Mesodermal cell (in vitro differentiated cells): ENCODE measurements around the gene NMD3.
"Not testable (repeated sequence)": the region's sequence is repeated elsewhere in the genome, so short reads cannot be mapped to it uniquely, and the experiment has no call there.

Source experiments
- H3K27ac ChIP-seq: 2 replicates; pipeline ENCODE4 v1.7.0; 2013; ENCODE audit warnings: mild to moderate bottlenecking, low read depth, low read length, moderate library complexity; ENCODE audit not compliant: severe bottlenecking
- H3K36me3 ChIP-seq: 2 replicates; pipeline ENCODE4 v1.7.1; 2013; ENCODE audit warnings: mild to moderate bottlenecking, low read length, moderate library complexity; ENCODE audit not compliant: control insufficient read depth, insufficient read depth
- H3K4me1 ChIP-seq: one replicate; pipeline ENCODE4 v1.7.1; 2013; ENCODE audit warnings: mild to moderate bottlenecking, low read length; ENCODE audit not compliant: insufficient read depth, control insufficient read depth, poor library complexity, severe bottlenecking
- H3K4me3 ChIP-seq: 2 replicates; pipeline ENCODE4 v1.7.0; 2013; ENCODE audit warnings: low read length, control low read depth, mild to moderate bottlenecking; ENCODE audit not compliant: insufficient read depth, poor library complexity, severe bottlenecking; ENCODE audit errors: extremely low read depth
- H3K9me3 ChIP-seq: 2 replicates; pipeline ENCODE4 v1.7.1; 2013; ENCODE audit warnings: mild to moderate bottlenecking, low read length, moderate library complexity; ENCODE audit not compliant: control insufficient read depth
- WGBS, 2 experiments: methylation state at CpG; one replicate each; pipeline ENCODE4 v1.1.5; 2013; ENCODE audit warnings: missing lambda C conversion rate in 2 of 2; ENCODE audit not compliant: insufficient coverage in 2 of 2; 5-methylcytosine and 5-hydroxymethylcytosine counted together

The NMD3 gene

DNA sequence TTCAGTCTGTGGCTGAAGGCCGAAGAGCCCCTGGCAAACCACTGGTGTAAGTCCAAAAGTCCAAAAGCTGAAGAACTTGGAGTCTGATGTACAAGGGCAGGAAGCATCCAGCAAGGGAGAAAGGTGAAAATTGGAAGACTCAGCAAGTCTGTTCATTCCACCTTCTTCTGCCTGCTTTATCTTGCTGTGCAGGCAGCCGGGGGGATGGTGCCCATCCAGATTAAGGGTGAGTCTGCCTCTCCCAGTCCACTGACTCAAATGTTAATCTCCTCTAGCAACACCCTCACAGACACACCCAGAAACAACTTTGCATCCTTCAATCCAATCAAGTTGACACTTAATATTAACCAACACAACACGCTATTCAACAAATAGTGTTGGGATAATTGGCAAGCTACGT is 61.3 kb downstream of the NMD3 start:
- H3K4me1 ChIP-seq, H3K27ac ChIP-seq, H3K4me3 ChIP-seq, H3K36me3 ChIP-seq: not testable (repeated sequence)
- WGBS, 2 experiments: 92 to 100% methylated on average over 1 to 2 of the region's 4 CpGs
- H3K9me3 ChIP-seq: peaks cover 17% of the 10 kb centered on the region

DNA sequence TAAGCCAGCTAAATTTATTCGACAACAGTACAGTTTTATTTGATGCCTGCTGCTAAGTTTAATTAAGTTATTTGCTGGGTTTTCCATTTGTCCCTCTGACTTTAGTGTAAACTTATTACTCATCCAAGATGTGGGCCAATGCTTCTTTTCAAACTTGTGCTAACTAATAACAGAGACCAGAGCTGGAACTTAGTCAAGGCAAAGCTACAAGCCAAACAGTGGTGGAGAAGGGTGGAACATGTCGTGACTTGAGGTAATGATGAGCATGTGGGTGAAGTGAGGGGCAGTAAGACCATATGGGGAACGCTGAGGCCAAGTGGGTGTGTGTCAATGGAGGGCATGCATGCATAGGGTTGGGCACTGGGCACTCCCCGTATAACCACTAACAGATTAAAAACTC is 63.9 kb downstream of the NMD3 start:
- Histone ChIP-seq H3K4me3 (no peak overlapping the region), H3K27ac (no peak overlapping the region), H3K9me3 (no peaks in the 10 kb centered on the region), H3K36me3 (no peaks in the 10 kb centered on the region), H3K4me1 (no peaks in the 10 kb centered on the region)
- WGBS, 2 experiments: 100% methylated on average over 1 of the region's 4 CpGs; no CpG with 5 or more reads in 1 of the 2 experiments

DNA sequence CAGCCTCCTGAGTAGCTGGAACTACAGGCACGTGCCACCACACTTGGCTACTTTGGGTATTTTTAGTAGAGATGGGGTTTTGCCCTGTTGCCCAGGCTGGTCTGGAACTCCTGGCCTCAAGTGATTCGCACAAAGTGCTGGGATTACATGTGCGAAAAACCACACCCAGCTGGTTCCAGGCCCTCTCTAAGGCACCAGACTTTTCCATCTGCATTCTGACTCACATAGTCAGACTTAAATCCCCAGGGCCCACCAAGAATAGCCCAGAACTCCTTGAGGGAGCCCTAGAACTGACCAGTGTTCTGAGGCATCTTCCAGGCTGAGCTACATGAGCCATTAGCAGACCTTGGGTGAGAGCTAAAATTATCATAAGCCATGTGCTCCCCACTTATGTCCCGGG is 68.1 kb downstream of the NMD3 start:
- H3K4me3 ChIP-seq: no peak overlapping the region
- H3K4me1 ChIP-seq: no peaks in the 10 kb centered on the region
- no peaks in the 10 kb centered on the region for H3K36me3 ChIP-seq
- 77 to 100% methylated on average over 3 to 4 of the region's 4 CpGs for WGBS, 2 experiments
- H3K9me3 ChIP-seq: no peaks in the 10 kb centered on the region
- no peak overlapping the region for H3K27ac ChIP-seq

DNA sequence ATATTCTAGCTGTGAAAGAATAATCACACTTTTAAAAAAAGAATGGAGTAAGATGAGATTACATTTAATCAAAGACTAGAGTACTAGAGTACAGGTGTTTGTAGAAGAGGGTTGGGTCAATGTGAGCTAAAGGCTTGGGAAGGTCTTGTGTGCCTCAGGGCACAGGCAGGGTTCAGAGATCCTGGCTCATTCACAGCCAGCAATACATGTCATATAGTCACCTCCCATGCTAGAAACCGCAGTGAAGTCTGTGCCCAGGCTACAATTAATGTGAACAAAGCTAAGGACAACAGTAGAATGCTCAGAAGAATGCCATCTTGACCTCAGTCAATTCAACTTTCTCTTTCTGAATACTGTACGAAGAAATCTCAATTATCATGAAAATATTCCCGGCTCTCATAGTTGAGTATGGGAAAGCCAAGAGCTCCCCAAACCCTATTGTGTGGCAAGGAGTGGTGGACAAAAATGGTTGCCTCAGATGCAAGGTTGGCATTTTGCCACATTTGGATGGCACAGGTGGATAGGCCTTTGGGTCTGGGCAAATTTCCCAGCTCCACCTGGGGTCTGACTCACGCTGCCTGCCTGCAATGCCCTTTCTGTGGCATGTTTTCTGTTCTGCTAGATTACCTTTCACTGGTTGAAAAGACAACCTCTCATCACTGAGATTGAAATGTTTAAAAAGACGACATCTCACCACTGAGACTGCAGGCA is 70.2 kb downstream of the NMD3 start:
- no peaks in the 10 kb centered on the region for H3K4me1 ChIP-seq
- no peak overlapping the region for H3K27ac ChIP-seq
- 90 to 95% methylated on average over 3 to 4 of the region's 5 CpGs for WGBS, 2 experiments
- peaks cover under 1% of the 10 kb centered on the region for H3K9me3 ChIP-seq
- no peaks in the 10 kb centered on the region for H3K36me3 ChIP-seq
- H3K4me3 ChIP-seq: no peak overlapping the region

DNA sequence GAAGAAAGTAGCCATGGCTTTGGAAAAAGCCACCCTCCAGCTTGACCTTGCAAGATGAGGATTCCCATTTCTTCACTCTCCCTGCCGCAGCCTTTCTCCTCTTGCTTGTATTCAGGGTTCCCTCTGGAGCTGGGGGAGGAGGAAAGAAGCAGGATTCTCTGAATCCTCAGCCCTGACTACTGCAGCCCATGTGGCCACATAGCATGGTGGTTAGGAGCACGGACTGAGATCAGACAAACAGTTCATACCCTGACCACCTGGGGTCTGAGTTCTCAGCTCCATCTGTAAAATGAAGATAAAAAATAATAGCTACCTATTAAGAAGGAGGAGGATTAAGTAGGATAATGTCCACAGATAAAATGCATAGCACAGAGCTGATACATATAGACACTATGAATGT is 72.3 kb downstream of the NMD3 start:
- no peak overlapping the region for H3K27ac ChIP-seq
- peaks cover 15% of the 10 kb centered on the region for H3K9me3 ChIP-seq
- no CpG with 5 or more reads among the region's 2 CpGs for WGBS, 2 experiments
- H3K36me3 ChIP-seq: no peaks in the 10 kb centered on the region
- no peak overlapping the region for H3K4me3 ChIP-seq
- H3K4me1 ChIP-seq: no peaks in the 10 kb centered on the region

DNA sequence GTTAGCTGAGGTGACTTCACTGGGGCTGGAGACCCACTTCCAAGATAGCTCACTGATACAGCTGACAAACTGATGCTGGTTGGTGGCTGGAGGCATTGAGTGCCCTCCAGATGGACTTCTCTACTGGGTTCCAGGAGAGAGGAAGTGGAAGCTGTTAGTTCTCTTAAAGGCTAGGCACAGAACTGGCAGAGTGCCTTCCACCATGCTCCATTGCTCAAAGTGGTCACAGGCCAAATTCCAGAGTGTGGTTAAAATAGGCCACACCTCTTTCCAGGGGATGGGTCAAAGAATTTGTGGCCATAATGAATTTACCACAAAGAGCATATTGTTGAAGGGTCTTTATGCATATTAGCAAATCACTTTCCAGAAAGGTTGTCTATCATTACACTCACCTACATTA is 74.2 kb downstream of the NMD3 start:
- Histone ChIP-seq H3K36me3 (no peaks in the 10 kb centered on the region), H3K27ac (no peak overlapping the region), H3K4me3 (no peak overlapping the region), H3K9me3 (peaks cover 26% of the 10 kb centered on the region), H3K4me1 (no peaks in the 10 kb centered on the region)

DNA sequence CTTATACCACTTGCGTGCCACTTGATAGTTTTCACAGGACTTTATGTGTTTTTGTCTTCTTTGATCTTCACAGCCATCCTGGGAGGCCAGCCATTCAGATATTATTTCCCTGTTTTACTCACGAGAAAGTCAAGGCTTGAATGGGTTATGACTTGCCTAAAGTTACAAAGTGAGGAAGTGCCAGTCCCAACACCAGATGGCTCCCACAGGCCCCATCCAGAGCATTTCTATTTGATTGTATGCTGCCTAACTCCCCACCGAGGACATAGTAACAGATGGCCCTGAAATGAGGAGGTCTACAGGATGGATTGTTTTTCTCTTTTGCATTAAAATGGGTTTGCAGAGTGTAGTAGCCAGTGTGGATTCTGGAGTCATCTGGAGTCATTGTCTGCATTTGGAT is 75.7 kb downstream of the NMD3 start:
- H3K36me3 ChIP-seq: no peaks in the 10 kb centered on the region
- no peaks in the 10 kb centered on the region for H3K4me1 ChIP-seq
- WGBS, 2 experiments: 93 to 100% methylated on average over 1 to 2 of the region's 3 CpGs
- no peak overlapping the region for H3K4me3 ChIP-seq
- H3K9me3 ChIP-seq: peaks cover 26% of the 10 kb centered on the region
- H3K27ac ChIP-seq: no peak overlapping the region
